Stimulated activated naive CD8-positive, alpha-beta T cell treated with anti-CD3 and anti-CD28 coated beads, Interleukin-15, Interleukin-2, amounts not matched to agents 100 U/mL and 50 U/mL, for 24 hours (primary cell): ENCODE measurements around the gene SPDYE1.

Experiments used
- ATAC-seq: fragments of 150-1000 bp; cut with Tn5 transposase; one replicate; pipeline ENCODE4 v1.10.0; 2021
- DNase-seq: peaks from one replicate; pipeline ENCODE4 v3.0.0; 2021

Gene SPDYE1

GRCh38 chr7:44044315-44045225, 46.9 kb downstream of the SPDYE1 start, which contains the start of gene DBNL:
DBNL (plus strand) TSS chr7:44044702; CDS start chr7:44044738, 36 bp downstream.
- ATAC-seq (peak; percentile 74), DNase-seq (peak; percentile 97)

- ATAC-seq (peak; percentile 7), DNase-seq (no peak)
These were observed 47.7 kb downstream of the SPDYE1 start for GRCh38 chr7:44045226-44046014.

- ATAC-seq: peak; percentile 54
- DNase-seq: peak; percentile 35
These were observed 48.8 kb downstream of the SPDYE1 start for GRCh38 chr7:44046321-44047061.

- no peak for DNase-seq
- no peak for ATAC-seq
These were observed 50.5 kb downstream of the SPDYE1 start for GRCh38 chr7:44048031-44048795.

GRCh38 chr7:44050121-44050914, 52.6 kb downstream of the SPDYE1 start:
- no peak for DNase-seq
- no peak for ATAC-seq

- ATAC-seq (no peak), DNase-seq (no peak)
These were observed 53.3 kb downstream of the SPDYE1 start for GRCh38 chr7:44050915-44051560.

GRCh38 chr7:44051611-44052220, 54.0 kb downstream of the SPDYE1 start:
- DNase-seq (no peak), ATAC-seq (no peak)

- DNase-seq (no peak), ATAC-seq (no peak)
These were observed 55.2 kb downstream of the SPDYE1 start for GRCh38 chr7:44052771-44053365.

- ATAC-seq: no peak
- DNase-seq: no peak
These were observed 59.0 kb downstream of the SPDYE1 start for GRCh38 chr7:44056681-44057080.

- DNase-seq (no peak), ATAC-seq (no peak)
These were observed 59.6 kb downstream of the SPDYE1 start for GRCh38 chr7:44057181-44057848.

- ATAC-seq (no peak), DNase-seq (no peak)
These were observed 60.4 kb downstream of the SPDYE1 start for GRCh38 chr7:44057849-44058758.

- DNase-seq (peak; percentile 3), ATAC-seq (no peak)
These were observed 61.1 kb downstream of the SPDYE1 start for GRCh38 chr7:44058759-44059218.

GRCh38 chr7:44059219-44060090, 61.8 kb downstream of the SPDYE1 start:
- peak; percentile 55 for ATAC-seq
- peak; percentile 32 for DNase-seq
